Neuronal stem cell (in vitro differentiated cells): ENCODE results near the gene RPS16.
A peak's percentile ranks its signal among the peaks of the same experiment; 100 is the strongest.

ENCODE experiments used
- DNase-seq: peaks from one replicate; pipeline ENCODE4 v3.0.0-alpha.2; 2013; ENCODE audit warnings: low spot score
- H2AFZ ChIP-seq: one replicate; pipeline ENCODE4 v1.6.1; 2013; ENCODE audit warnings: mild to moderate bottlenecking, low read length, inconsistent platforms
- H2AK5ac ChIP-seq: 2 replicates; pipeline ENCODE4 v1.6.1; 2013; ENCODE audit warnings: low read depth, mild to moderate bottlenecking, inconsistent platforms, low read length, moderate library complexity, mixed read lengths
- H2BK120ac ChIP-seq: 2 replicates; pipeline ENCODE4 v1.6.1; 2013; ENCODE audit warnings: low read depth, mild to moderate bottlenecking, inconsistent platforms, low read length, moderate library complexity, mixed read lengths
- H2BK12ac ChIP-seq: one replicate; pipeline ENCODE4 v1.6.1; 2013; ENCODE audit warnings: low read length, inconsistent platforms
- H2BK15ac ChIP-seq: 2 replicates; pipeline ENCODE4 v1.6.1; 2013; ENCODE audit warnings: mild to moderate bottlenecking, low read length, inconsistent platforms, mixed read lengths
- H2BK5ac ChIP-seq: one replicate; pipeline ENCODE4 v1.6.1; 2013; ENCODE audit warnings: inconsistent platforms, mild to moderate bottlenecking, low read length, moderate library complexity
- H3K14ac ChIP-seq: one replicate; pipeline ENCODE4 v1.6.1; 2013; ENCODE audit warnings: low read length, inconsistent platforms
- H3K18ac ChIP-seq: 2 replicates; pipeline ENCODE4 v1.6.1; 2013; ENCODE audit warnings: low read length, inconsistent platforms
- H3K23ac ChIP-seq: 2 replicates; pipeline ENCODE4 v1.6.1; 2013; ENCODE audit warnings: low read depth, mild to moderate bottlenecking, mixed read lengths, low read length, inconsistent platforms; ENCODE audit not compliant: poor library complexity
- H3K27ac ChIP-seq: replicated peaks from 3 replicates; pipeline ENCODE4 v1.5.1; 2013; ENCODE audit warnings: low read length, inconsistent platforms
- H3K27me3 ChIP-seq, 3 experiments: 2 replicates each; pipeline ENCODE4 v1.6.1; 2013; ENCODE audit warnings: low read length in 3 of 3, mild to moderate bottlenecking in 2 of 3, inconsistent platforms in 1 of 3, low read depth in 1 of 3, mixed read lengths in 1 of 3, moderate library complexity in 1 of 3; ENCODE audit not compliant: control insufficient read depth in 3 of 3, insufficient read depth in 3 of 3
- H3K36me3 ChIP-seq, 2 donors: replicated peaks in 1 of 2; 2 replicates each; pipeline ENCODE4 v1.6.1; 2013; ENCODE audit warnings: low read length in 2 of 2; ENCODE audit not compliant: control insufficient read depth in 2 of 2, insufficient read depth in 2 of 2
- H3K4ac ChIP-seq: 2 replicates; pipeline ENCODE4 v1.6.1; 2013; ENCODE audit warnings: inconsistent platforms, mild to moderate bottlenecking, low read length, moderate library complexity
- H3K4me1 ChIP-seq, 2 donors: 1 replicate in 1 of 2; 2 replicates in 1 of 2; pipeline ENCODE4 v1.6.1; 2013; ENCODE audit warnings: low read length in 2 of 2, low read depth in 1 of 2; ENCODE audit not compliant: control insufficient read depth in 2 of 2, insufficient read depth in 1 of 2
- H3K4me2 ChIP-seq: one replicate; pipeline ENCODE4 v1.6.1; 2013; ENCODE audit warnings: mild to moderate bottlenecking, low read length, inconsistent platforms; ENCODE audit not compliant: insufficient read depth, poor library complexity, severe bottlenecking
- H3K4me3 ChIP-seq, 2 donors: 2 replicates each; pipeline ENCODE4 v1.5.1; 2013; ENCODE audit warnings: low read length in 2 of 2, mild to moderate bottlenecking in 2 of 2, inconsistent platforms in 1 of 2, moderate library complexity in 1 of 2
- H3K79me1 ChIP-seq: one replicate; pipeline ENCODE4 v1.6.1; 2013; ENCODE audit warnings: low read depth, mild to moderate bottlenecking, inconsistent platforms, low read length, moderate library complexity
- H3K9ac ChIP-seq: one replicate; pipeline ENCODE4 v1.6.1; 2013; ENCODE audit warnings: mild to moderate bottlenecking, low read depth, low read length, inconsistent platforms; ENCODE audit not compliant: poor library complexity
- H3K9me3 ChIP-seq, 2 donors: replicated peaks in 1 of 2; 2 replicates each; pipeline versions ENCODE3 to v1.6.1; 2013; ENCODE audit warnings: low read length in 2 of 2, mild to moderate bottlenecking in 2 of 2, inconsistent platforms in 1 of 2, low read depth in 1 of 2, mixed read lengths in 1 of 2, moderate library complexity in 1 of 2; ENCODE audit not compliant: control insufficient read depth in 2 of 2, insufficient read depth in 1 of 2
- H4K8ac ChIP-seq: one replicate; pipeline ENCODE4 v1.6.1; 2013; ENCODE audit warnings: low read depth, mild to moderate bottlenecking, inconsistent platforms, low read length, moderate library complexity
- H4K91ac ChIP-seq: one replicate; pipeline ENCODE4 v1.6.1; 2013; ENCODE audit warnings: low read length, low read depth, mild to moderate bottlenecking, inconsistent platforms; ENCODE audit not compliant: poor library complexity
- WGBS, 2 donors: extraction: QIAGEN DNeasy Blood & Tissue Kit; methylation state at CpG; one replicate each; pipeline ENCODE4 v1.1.7; 2013; ENCODE audit warnings: missing lambda C conversion rate in 2 of 2, mixed read lengths in 1 of 2; ENCODE audit not compliant: insufficient read length in 2 of 2, insufficient replicate concordance in 1 of 2; ENCODE audit errors: extremely low coverage in 2 of 2; 5-methylcytosine and 5-hydroxymethylcytosine counted together

RPS16 gene

DNA sequence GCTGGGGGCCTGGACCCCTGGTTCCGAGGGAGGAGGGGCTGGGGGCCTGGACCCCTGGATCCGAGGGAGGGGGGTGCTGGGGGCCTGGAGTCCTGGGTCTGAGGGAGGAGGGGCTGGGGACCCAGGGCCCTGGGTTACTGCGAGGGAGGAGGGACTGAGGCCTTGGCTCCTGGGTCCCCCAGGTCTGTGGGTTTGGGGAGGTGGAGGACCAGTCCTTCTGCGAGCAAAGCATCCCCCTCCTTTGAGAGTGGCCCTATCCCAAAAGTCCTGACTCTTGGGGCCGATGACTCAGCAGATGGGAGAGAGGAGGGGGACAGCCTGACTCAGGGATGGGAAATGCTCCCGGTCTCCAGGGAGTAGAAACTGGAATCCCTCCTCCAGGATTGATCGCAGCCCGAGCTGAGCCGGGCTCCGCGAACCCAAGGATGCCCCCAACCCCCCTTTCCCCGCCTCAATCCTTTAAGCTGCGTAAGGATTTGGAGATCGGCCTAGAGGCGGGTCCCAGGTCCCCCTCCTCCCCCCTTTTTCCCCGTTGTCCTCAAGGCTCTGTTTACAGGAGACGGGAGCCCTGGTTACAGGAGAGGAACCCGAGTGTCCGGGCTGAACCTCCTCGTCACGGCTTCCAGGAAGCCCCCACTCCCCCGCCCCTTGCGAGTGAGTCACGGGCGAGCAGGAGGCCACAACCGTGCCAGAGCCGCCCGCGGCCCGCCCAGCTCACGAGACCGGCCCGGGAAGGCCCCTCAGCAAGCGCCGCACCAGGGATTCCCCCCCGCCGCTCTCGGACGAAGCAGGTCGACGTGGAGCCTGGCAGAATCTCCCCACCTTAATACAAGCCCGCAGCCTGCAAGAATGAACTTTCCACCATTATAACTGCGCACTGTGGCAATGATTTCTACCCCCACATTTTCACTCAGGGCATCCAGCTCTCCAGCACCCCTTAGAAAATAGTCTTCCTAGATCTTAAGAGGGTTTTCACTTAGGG lies 32.1 kb downstream of the RPS16 start:
- H3K27me3 ChIP-seq, result peaks cover 0 to 22% (median 0%) of the 10 kb centered on the region in 3 experiments
- H3K4me3 ChIP-seq, result peak overlapping the region; percentile 49 to 80
- peak overlapping the region; percentile 80 for H3K4me2 ChIP-seq
- peaks cover 20 to 27% of the 10 kb centered on the region in 2 donors for H3K4me1 ChIP-seq
- no CpG with 5 or more reads among the region's 43 CpGs for WGBS, 2 donors
- H2AK5ac ChIP-seq, result peak overlapping the region; percentile 99
- H2BK120ac ChIP-seq, result peak overlapping the region; percentile 98
- H3K79me1 ChIP-seq, result no peaks in the 10 kb centered on the region
- peak overlapping the region; percentile 93 for H4K8ac ChIP-seq
- peaks cover 0 to 1% of the 10 kb centered on the region in 2 donors for H3K9me3 ChIP-seq
- peak; percentile 89 for DNase-seq
- peak overlapping the region; percentile 99 for H3K18ac ChIP-seq
- H3K36me3 ChIP-seq, result peaks cover 2 to 13% of the 10 kb centered on the region in 2 donors
- peak overlapping the region; percentile 99 for H3K27ac ChIP-seq
- peak overlapping the region; percentile 83 for H2BK15ac ChIP-seq
- H2AFZ ChIP-seq, result peak overlapping the region; percentile 88
- peak overlapping the region; percentile 91 for H2BK5ac ChIP-seq
- peak overlapping the region; percentile 66 for H3K4ac ChIP-seq
- H3K14ac ChIP-seq, result peak overlapping the region; percentile 94
- H3K23ac ChIP-seq, result peak overlapping the region; percentile 96
- H3K9ac ChIP-seq, result peak overlapping the region; percentile 95
- peak overlapping the region; percentile 58 for H2BK12ac ChIP-seq
- peak overlapping the region; percentile 30 for H4K91ac ChIP-seq

DNA sequence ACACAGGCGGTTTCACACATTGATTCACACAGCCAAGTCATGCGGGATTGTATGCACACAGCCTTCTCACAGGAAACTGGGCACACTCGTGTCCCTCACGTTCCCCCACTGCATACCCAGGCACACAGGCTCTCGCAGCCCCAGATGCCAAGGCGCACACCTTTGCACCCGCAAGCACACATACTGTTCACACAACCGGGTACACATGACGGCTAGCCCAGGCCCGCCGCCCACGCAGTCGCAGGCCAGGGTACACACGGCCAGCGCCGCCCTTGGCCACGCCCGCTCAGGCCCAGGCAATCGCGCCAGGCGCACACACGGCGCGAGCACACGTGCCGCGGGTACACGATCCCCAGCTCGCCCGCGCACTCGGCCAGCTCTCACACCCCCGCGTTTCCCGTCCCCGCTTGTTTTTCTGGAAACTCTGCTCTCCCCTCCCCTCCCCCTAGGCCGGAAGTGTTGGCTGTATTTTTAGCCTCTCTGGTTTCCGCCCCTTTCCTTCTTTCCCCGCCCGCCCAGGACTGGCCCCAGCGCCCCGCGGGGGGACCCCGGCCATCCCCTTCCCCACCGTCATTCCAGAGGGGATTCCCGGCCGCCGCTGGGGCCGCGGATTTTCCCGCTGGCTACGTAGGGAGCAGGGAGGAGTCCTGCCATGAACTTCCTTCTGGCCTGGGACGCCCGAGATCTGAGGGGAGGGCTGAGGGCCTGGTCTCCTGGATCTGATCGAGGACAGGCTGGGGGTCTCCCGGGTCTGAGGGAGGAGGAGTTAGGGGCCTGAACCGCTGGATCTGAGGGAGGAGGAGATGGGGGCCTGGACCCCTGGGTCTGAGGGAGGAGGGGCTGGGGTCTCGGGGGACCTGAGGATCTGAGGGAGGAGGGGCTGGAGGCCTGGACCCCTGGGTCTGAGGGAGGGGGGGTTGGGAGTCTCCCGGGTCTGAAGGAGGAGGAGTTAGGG lies 33.1 kb downstream of the RPS16 start:
- no CpG with 5 or more reads among the region's 59 CpGs for WGBS, 2 donors
- DNase-seq, result peak; percentile 83
- H2AFZ ChIP-seq, result peak overlapping the region; percentile 88

DNA sequence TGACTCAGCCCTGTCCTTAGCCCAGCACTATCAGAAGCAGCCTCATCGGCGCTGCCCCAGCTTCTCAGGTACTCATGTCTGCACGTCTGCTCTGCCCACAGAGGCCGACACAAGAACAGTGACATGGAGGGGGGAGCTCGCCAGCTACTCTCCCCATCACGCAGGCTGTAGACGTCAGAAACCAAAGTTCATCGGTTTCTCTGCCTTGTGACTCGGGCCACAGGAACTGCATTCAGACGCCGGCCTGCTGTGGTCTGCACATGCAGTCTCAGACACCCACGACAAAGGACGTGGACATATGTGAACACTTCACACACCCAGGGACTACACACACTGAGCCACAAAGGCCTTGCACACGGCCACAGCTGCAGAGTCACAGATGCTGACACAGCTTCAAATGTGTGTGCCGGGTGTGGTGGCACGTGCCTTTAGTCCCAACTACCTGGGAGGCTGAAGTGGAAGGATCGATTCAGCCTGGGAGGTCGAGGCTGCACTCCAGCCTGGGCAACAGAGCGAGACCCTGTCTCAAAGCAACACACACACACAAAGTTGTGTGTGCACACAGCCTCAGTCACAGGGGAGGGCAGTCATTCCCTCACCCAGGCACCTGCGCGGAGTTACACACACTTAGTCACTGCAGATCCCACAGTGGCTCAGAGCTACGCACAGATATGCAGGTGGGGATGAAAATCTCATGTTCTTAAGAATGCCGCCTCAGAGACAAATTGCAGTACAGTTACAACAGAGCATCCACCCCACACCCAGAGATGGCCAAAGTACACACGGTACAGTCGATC lies 34.0 kb downstream of the RPS16 start:
- Histone ChIP-seq H3K4me3 (peak overlapping the region in 1 of 2 donors; percentile 49), H3K9ac (peak overlapping the region; percentile 98), H3K27me3 (peaks cover 0 to 4% (median 0%) of the 10 kb centered on the region in 3 experiments), H3K9me3 (peaks cover 0 to 2% of the 10 kb centered on the region in 2 donors), H2BK120ac (no peak overlapping the region), H3K27ac (peak overlapping the region; percentile 99), H3K36me3 (peaks cover 6 to 14% of the 10 kb centered on the region in 2 donors), H2BK5ac (peak overlapping the region; percentile 91), H2AK5ac (peak overlapping the region; percentile 73), H2AFZ (peak overlapping the region; percentile 88), H3K18ac (peak overlapping the region; percentile 88), H3K79me1 (no peaks in the 10 kb centered on the region), H3K23ac (peak overlapping the region; percentile 61), H3K4ac (peak overlapping the region; percentile 10), H3K4me2 (peak overlapping the region; percentile 80), H2BK12ac (peak overlapping the region; percentile 78), H4K8ac (peak overlapping the region; percentile 78), H2BK15ac (peak overlapping the region; percentile 90), H3K4me1 (peaks cover 18 to 23% of the 10 kb centered on the region in 2 donors), H3K14ac (no peak overlapping the region), H4K91ac (peak overlapping the region; percentile 6)
- WGBS, 2 donors, result no CpG with 5 or more reads among the region's 25 CpGs
- DNase-seq, result no peak

More for the DNA sequence above, 33.1 kb downstream of the RPS16 start:
- H2BK15ac ChIP-seq, result peak overlapping the region; percentile 83
- peak overlapping the region; percentile 80 for H3K4me2 ChIP-seq
- H3K18ac ChIP-seq, result peak overlapping the region; percentile 99
- peaks cover 20 to 24% of the 10 kb centered on the region in 2 donors for H3K4me1 ChIP-seq
- H3K14ac ChIP-seq, result peak overlapping the region; percentile 22
- H3K9me3 ChIP-seq, result peaks cover 0 to 2% of the 10 kb centered on the region in 2 donors
- peak overlapping the region; percentile 91 for H2BK5ac ChIP-seq
- peak overlapping the region; percentile 78 for H2BK12ac ChIP-seq
- H3K23ac ChIP-seq, result peak overlapping the region; percentile 62
- no peaks in the 10 kb centered on the region for H3K79me1 ChIP-seq
- peak overlapping the region; percentile 98 for H3K9ac ChIP-seq
- peak overlapping the region; percentile 98 for H2BK120ac ChIP-seq
- H3K4me3 ChIP-seq, result peak overlapping the region; percentile 49 to 80
- H3K4ac ChIP-seq, result peak overlapping the region; percentile 72
- peak overlapping the region; percentile 78 for H4K8ac ChIP-seq
- H3K27me3 ChIP-seq, result peaks cover 0 to 13% (median 0%) of the 10 kb centered on the region in 3 experiments
- peak overlapping the region; percentile 99 for H3K27ac ChIP-seq
- H2AK5ac ChIP-seq, result peak overlapping the region; percentile 99
- peak overlapping the region; percentile 6 for H4K91ac ChIP-seq
- H3K36me3 ChIP-seq, result peaks cover 4 to 10% of the 10 kb centered on the region in 2 donors
